Measurements from ENCODE around the gene MPPED1.

The MPPED1 gene

GRCh38 chr22:43411040-43411868 lies 560 bp upstream of the MPPED1 start:
- Mint-ChIP-seq H3K9me3 (no peaks in the 10 kb centered on the region), H3K4me3 (no peak overlapping the region), H3K4me1 (no peaks in the 10 kb centered on the region), H3K27ac (no peak overlapping the region), H3K36me3 (no peaks in the 10 kb centered on the region), H3K27me3 (peaks cover 55 to 67% of the 10 kb centered on the region in 2 donors)
- ATAC-seq (replicated peaks) = no peak
- DNase-seq = no peak

- no peak overlapping the region for H3K4me3 Mint-ChIP-seq
These were observed 1.3 kb downstream of the MPPED1 start for GRCh38 chr22:43412808-43413795.

GRCh38 chr22:43413826-43414225 lies 2.0 kb downstream of the MPPED1 start:
- H3K4me1 Mint-ChIP-seq = no peaks in the 10 kb centered on the region
- H3K27ac Mint-ChIP-seq = no peak overlapping the region
- no peaks in the 10 kb centered on the region for H3K36me3 Mint-ChIP-seq
- no peak overlapping the region for H3K4me3 Mint-ChIP-seq
- peaks cover 58 to 74% of the 10 kb centered on the region in 2 donors for H3K27me3 Mint-ChIP-seq
- DNase-seq (no peak), ATAC-seq (replicated peaks) (no peak)
- H3K9me3 Mint-ChIP-seq = no peaks in the 10 kb centered on the region

More at GRCh38 chr22:43412808-43413795, 1.3 kb downstream of the MPPED1 start:
- Mint-ChIP-seq H3K9me3 (no peaks in the 10 kb centered on the region), H3K4me1 (no peaks in the 10 kb centered on the region), H3K27me3 (peaks cover 58 to 77% of the 10 kb centered on the region in 2 donors), H3K36me3 (no peaks in the 10 kb centered on the region), H3K27ac (no peak overlapping the region)
- no peak for ATAC-seq (replicated peaks)
- no peak for DNase-seq

- ATAC-seq (replicated peaks) = no peak
- Mint-ChIP-seq H3K36me3 (no peaks in the 10 kb centered on the region), H3K27me3 (peaks cover 55 to 70% of the 10 kb centered on the region in 2 donors), H3K4me1 (peaks cover 0 to 3% of the 10 kb centered on the region in 2 donors), H3K9me3 (no peaks in the 10 kb centered on the region), H3K4me3 (no peak overlapping the region), H3K27ac (no peak overlapping the region)
- no peak for DNase-seq
These were observed 3.9 kb downstream of the MPPED1 start for GRCh38 chr22:43415681-43416080.

- H3K27me3 Mint-ChIP-seq = peaks cover 54 to 60% of the 10 kb centered on the region in 2 donors
- peaks cover 0 to 3% of the 10 kb centered on the region in 2 donors for H3K4me1 Mint-ChIP-seq
These were observed 5.7 kb downstream of the MPPED1 start for GRCh38 chr22:43417555-43417954.

GRCh38 chr22:43418079-43418825 lies 6.4 kb downstream of the MPPED1 start:
- H3K4me3 Mint-ChIP-seq = no peak overlapping the region

More at GRCh38 chr22:43417555-43417954, 5.7 kb downstream of the MPPED1 start:
- ATAC-seq (replicated peaks) (no peak), DNase-seq (no peak)
- H3K9me3 Mint-ChIP-seq = no peaks in the 10 kb centered on the region
- H3K4me3 Mint-ChIP-seq = no peak overlapping the region
- no peaks in the 10 kb centered on the region for H3K36me3 Mint-ChIP-seq
- H3K27ac Mint-ChIP-seq = no peak overlapping the region

GRCh38 chr22:43419371-43420080 lies 7.7 kb downstream of the MPPED1 start:
- H3K4me1 Mint-ChIP-seq = peaks cover 0 to 3% of the 10 kb centered on the region in 2 donors
- DNase-seq (no peak), ATAC-seq (replicated peaks) (no peak)
- H3K27ac Mint-ChIP-seq = no peak overlapping the region
- H3K36me3 Mint-ChIP-seq = no peaks in the 10 kb centered on the region
- H3K9me3 Mint-ChIP-seq = no peaks in the 10 kb centered on the region
- H3K4me3 Mint-ChIP-seq = no peak overlapping the region
- H3K27me3 Mint-ChIP-seq = peaks cover 34 to 40% of the 10 kb centered on the region in 2 donors

More at GRCh38 chr22:43418079-43418825, 6.4 kb downstream of the MPPED1 start:
- Mint-ChIP-seq H3K27me3 (peaks cover 47 to 53% of the 10 kb centered on the region in 2 donors), H3K4me1 (peaks cover 0 to 3% of the 10 kb centered on the region in 2 donors), H3K27ac (no peak overlapping the region), H3K9me3 (no peaks in the 10 kb centered on the region), H3K36me3 (no peaks in the 10 kb centered on the region)
- DNase-seq (no peak), ATAC-seq (replicated peaks) (no peak)

- Mint-ChIP-seq H3K27me3 (peaks cover 24 to 29% of the 10 kb centered on the region in 2 donors), H3K9me3 (no peaks in the 10 kb centered on the region), H3K4me1 (peaks cover 0 to 3% of the 10 kb centered on the region in 2 donors), H3K27ac (no peak overlapping the region), H3K4me3 (no peak overlapping the region), H3K36me3 (no peaks in the 10 kb centered on the region)
- DNase-seq (no peak), ATAC-seq (replicated peaks) (no peak)
These were observed 9.3 kb downstream of the MPPED1 start for GRCh38 chr22:43421046-43421665.

GRCh38 chr22:43421914-43422615 lies 10.3 kb downstream of the MPPED1 start:
- no peak overlapping the region for H3K4me3 Mint-ChIP-seq
- H3K4me1 Mint-ChIP-seq = peaks cover 0 to 3% of the 10 kb centered on the region in 2 donors
- H3K9me3 Mint-ChIP-seq = no peaks in the 10 kb centered on the region
- no peak overlapping the region for H3K27ac Mint-ChIP-seq
- ATAC-seq (replicated peaks) (no peak), DNase-seq (no peak)
- H3K36me3 Mint-ChIP-seq = no peaks in the 10 kb centered on the region
- peaks cover 19 to 28% of the 10 kb centered on the region in 2 donors for H3K27me3 Mint-ChIP-seq

- H3K4me3 Mint-ChIP-seq = no peak overlapping the region
- no peak for ATAC-seq (replicated peaks)
- no peaks in the 10 kb centered on the region for H3K36me3 Mint-ChIP-seq
- peaks cover 0 to 3% of the 10 kb centered on the region in 2 donors for H3K4me1 Mint-ChIP-seq
- peaks cover 21 to 27% of the 10 kb centered on the region in 2 donors for H3K27me3 Mint-ChIP-seq
- no peak overlapping the region for H3K27ac Mint-ChIP-seq
- no peak for DNase-seq
- H3K9me3 Mint-ChIP-seq = no peaks in the 10 kb centered on the region
These were observed 11.2 kb downstream of the MPPED1 start for GRCh38 chr22:43423046-43423445.

- no peak overlapping the region for H3K27ac Mint-ChIP-seq
- no peaks in the 10 kb centered on the region for H3K36me3 Mint-ChIP-seq
- no peak overlapping the region for H3K4me3 Mint-ChIP-seq
- DNase-seq = no peak
- no peaks in the 10 kb centered on the region for H3K4me1 Mint-ChIP-seq
- ATAC-seq (replicated peaks) = no peak
- no peaks in the 10 kb centered on the region for H3K9me3 Mint-ChIP-seq
- H3K27me3 Mint-ChIP-seq = peaks cover 27 to 28% of the 10 kb centered on the region in 2 donors
These were observed 12.4 kb downstream of the MPPED1 start for GRCh38 chr22:43424201-43424600.

- no peak for ATAC-seq (replicated peaks)
- H3K9me3 Mint-ChIP-seq = no peaks in the 10 kb centered on the region
- DNase-seq = no peak
- H3K27ac Mint-ChIP-seq = no peak overlapping the region
- H3K4me1 Mint-ChIP-seq = no peaks in the 10 kb centered on the region
- H3K4me3 Mint-ChIP-seq = no peak overlapping the region
- H3K36me3 Mint-ChIP-seq = no peaks in the 10 kb centered on the region
- peaks cover 27 to 28% of the 10 kb centered on the region in 2 donors for H3K27me3 Mint-ChIP-seq
These were observed 13.1 kb downstream of the MPPED1 start for GRCh38 chr22:43424666-43425630.

Measured in stimulated activated naive B cell treated with anti-CD40 and anti-IgM and Interleukin-4, amounts not matched to agents 10 μg/mL and 1 μg/mL and 100 μg/mL, for 72 hours (primary cell).